ENCODE results near the gene CLEC4G.

DNA sequence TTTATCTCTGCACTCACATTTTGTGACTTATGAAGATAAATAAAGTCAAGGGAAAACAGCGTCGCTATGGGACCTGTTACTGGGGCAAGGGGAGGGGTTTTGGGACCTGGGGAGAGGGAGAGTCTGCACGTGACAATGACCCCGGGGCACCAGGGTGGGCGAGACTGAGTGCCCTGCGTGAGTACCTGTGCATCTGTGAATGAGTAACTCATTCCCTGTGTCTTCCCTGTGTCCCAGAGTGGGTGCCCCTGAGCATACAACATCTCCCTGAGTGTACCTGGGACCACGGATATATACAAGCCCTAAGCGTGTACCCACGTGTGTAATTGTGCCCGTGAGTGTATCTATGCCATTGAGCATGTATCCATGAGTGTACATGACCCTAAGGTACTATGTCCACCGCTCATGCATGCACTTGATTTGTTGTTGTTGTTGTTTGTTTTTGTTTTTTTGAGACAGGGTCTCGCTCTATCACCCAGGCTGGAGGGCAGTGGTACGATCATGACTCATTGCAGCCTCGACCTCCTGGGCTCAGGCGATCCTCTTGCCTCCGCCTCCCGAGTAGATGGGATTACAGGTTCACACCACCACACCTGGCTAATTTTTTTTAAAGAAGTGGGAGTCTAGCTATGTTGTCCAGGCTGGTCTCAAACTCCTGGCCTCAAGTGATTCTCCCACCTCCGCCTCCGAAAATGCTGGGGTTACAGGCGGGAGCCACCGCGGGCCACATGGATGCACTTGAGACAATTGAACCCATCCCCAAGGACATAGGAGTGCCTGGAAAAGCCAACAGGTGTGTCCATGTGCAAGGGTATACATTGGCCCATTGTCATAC, 51.9 kb downstream of the CLEC4G start:
- TF ChIP-seq, protein P1, sequence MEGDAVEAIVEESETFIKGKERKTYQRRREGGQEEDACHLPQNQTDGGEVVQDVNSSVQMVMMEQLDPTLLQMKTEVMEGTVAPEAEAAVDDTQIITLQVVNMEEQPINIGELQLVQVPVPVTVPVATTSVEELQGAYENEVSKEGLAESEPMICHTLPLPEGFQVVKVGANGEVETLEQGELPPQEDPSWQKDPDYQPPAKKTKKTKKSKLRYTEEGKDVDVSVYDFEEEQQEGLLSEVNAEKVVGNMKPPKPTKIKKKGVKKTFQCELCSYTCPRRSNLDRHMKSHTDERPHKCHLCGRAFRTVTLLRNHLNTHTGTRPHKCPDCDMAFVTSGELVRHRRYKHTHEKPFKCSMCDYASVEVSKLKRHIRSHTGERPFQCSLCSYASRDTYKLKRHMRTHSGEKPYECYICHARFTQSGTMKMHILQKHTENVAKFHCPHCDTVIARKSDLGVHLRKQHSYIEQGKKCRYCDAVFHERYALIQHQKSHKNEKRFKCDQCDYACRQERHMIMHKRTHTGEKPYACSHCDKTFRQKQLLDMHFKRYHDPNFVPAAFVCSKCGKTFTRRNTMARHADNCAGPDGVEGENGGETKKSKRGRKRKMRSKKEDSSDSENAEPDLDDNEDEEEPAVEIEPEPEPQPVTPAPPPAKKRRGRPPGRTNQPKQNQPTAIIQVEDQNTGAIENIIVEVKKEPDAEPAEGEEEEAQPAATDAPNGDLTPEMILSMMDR (optimal IDR thresholded peaks at IDR 0.05 in 1 of 3, IDR thresholded peaks at IDR 0.05 in 1 of 3, conservative IDR thresholded peaks at IDR 0.05 in 1 of 3; ENCODE audit: extremely low read depth in 1 of 3, insufficient read depth in 2 of 3, low read length in 3 of 3), result no peak
- no peak for TF ChIP-seq EZH2 (IDR thresholded peaks at IDR 0.05; ENCODE audit: low read length)

All from keratinocyte (primary cell).